Stimulated activated CD4-positive, alpha-beta T cell treated with anti-CD3 and anti-CD28 coated beads, Interleukin-1b, Interleukin-23, amount 100 ng/mL, for 1 hour (primary cell): ENCODE measurements around the gene ADAMTS7.
"Not testable (repeated sequence)": the region's sequence is repeated elsewhere in the genome, so short reads cannot be mapped to it uniquely, and the experiment has no call there.

Experiments used
- DNase-seq, 2 donors: peaks; one replicate each; pipeline ENCODE4 v3.0.0-alpha.2; 2020; ENCODE audit warnings: low read depth in 2 of 2

ADAMTS7 gene

GRCh38 chr15:78782402-78782801, 28.9 kb downstream of the ADAMTS7 start:
- not testable (repeated sequence) for DNase-seq

GRCh38 chr15:78781381-78781780, 29.9 kb downstream of the ADAMTS7 start:
- not testable (repeated sequence) for DNase-seq

DNA sequence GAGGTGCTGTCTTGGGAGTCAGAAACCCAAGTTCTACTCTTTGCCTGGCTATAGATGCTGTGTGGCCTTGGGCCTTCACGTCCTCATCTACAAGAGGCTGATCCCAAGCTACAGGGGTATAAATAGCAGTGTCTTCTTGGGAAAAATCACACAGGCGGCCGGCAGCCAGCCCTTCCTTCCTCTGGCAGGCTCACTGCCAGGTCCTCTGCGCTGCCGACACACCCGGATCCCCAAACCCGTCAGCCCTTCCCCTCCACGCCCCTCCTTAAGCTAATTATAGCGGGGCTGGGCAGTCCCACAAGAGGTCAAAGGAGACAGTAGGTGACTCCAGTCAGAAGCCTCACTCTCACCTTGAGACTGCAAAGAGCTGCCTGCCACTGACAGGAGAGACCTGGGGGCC, 31.3 kb downstream of the ADAMTS7 start:
- DNase-seq, result not testable (repeated sequence)

GRCh38 chr15:78779176-78779785, 32.0 kb downstream of the ADAMTS7 start:
- DNase-seq, result not testable (repeated sequence)

DNA sequence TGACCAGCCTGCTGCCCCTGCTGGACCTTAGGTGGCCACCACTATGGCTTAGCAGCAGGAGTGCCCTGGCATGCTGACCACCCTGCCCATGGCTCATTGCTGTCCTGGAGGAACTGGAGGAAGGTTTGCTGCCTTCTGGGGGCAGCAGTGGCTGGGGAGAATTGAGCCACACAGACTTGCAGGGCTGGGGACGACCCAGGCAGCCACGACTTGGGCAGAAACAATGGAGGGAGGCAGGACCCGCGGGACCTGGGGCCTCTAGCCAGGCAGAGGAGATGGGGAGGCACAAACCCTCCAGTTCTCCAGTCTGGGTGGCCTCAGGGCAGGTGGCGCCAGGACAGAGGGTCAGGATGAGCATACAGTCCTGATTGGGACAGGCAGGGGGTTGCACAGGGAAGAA, 32.8 kb downstream of the ADAMTS7 start:
- no peak for DNase-seq

- not testable (repeated sequence) for DNase-seq
Measured at GRCh38 chr15:78777953-78778345, 33.3 kb downstream of the ADAMTS7 start.

DNA sequence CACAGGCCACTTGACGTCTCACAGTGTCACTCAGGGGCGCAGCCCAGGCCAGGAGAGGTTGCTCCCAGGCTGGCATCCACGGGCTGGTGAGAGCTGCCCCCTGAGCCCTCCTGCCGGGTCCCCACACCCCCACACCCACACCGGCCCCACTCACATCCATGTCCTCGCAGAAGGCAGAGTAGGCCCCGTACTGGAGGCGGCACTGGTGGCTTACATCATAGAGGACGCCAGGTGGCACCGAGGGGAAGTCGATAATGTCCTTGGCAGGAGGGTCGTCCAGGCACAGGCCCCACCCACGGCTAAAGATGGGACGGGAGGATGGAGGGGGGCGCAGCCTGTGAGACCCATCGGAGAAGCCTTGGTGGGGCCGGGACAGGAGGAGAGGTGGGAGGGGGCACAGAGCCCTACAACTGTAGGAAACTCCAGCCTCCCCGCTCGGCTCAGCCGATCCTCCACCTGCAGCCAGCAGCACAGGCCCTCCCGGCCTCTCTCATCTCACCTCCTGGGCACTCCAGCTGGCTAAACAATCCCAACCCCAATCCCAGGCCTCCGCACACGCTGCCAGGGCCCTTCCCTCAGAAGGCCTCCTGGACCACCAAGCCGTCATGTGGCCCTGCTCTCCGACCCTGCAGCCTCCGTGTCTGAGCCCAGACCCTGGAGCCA, 33.8 kb downstream of the ADAMTS7 start:
- DNase-seq, result not testable (repeated sequence)

GRCh38 chr15:78776046-78776925, 35.0 kb downstream of the ADAMTS7 start:
- not testable (repeated sequence) for DNase-seq

GRCh38 chr15:78775472-78775871, 35.8 kb downstream of the ADAMTS7 start:
- no peak for DNase-seq

DNA sequence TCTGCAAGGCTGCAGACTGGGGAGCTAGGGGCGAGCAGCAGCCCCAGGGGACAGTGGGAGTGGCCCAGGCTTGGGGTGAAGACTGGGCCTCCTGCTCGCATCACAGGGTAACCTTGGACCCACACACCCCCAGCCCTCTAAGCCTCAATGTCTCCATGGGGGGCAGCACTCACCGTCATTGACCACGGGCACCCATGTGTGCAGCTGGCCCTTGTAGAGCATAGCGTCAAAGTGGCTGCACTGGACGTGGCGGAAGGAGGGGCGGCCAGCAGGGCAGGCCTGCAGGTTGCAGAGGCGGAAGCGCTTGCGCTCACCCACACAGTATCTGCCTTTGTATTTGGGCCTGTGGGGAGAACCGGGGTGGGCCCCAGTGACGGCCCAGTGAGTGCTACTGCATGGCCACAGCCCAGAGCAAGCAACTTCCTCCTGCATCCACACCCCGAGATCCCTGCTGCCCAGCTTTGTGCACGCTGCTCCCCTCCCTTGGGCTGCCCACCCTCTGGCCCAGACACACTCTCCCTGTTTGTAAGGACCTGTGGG, 36.7 kb downstream of the ADAMTS7 start:
- DNase-seq, result not testable (repeated sequence)

GRCh38 chr15:78773765-78774450, 37.4 kb downstream of the ADAMTS7 start:
- DNase-seq, result not testable (repeated sequence)

DNA sequence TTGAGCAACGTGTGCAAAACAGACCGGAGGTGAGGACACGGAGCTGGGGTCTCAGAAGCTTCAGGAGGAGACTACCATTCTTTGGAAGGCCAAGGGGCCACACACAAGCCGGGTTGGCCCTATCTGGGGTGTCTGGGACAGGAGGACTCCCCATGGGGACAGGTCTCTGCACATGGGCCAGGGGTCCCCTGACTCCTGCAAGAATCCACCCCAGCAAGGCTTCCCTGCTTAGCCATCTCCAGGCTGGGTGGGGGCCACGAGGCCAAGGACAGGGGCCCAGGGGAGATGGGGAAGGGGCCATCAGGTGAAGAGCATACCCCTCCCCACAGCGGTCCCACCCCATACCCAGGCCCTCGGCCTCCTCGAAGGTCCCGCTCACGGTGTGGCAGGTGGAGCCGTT, 38.5 kb downstream of the ADAMTS7 start:
- no peak for DNase-seq

GRCh38 chr15:78771436-78772000, 39.7 kb downstream of the ADAMTS7 start:
- DNase-seq, result not testable (repeated sequence)

DNA sequence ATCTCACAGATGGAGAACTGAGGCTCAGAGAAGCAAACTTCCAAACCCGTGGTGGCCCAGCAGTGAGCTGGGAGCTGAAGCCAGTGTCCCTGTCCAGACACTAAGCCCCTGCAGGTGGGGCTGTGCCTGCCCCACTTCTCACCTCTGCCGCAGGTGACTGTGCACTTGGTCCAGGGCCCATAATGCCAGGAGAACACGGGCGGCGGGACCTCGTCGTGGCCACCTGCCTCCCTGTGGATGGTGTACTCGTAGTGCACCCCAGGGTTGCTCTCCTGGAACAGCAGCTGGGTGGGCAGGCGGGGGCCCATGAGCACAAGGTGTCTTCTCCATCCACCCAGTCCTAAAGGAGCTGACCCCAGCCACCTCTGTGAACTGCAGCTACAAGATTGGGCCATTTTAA, 40.2 kb downstream of the ADAMTS7 start:
- not testable (repeated sequence) for DNase-seq

DNA sequence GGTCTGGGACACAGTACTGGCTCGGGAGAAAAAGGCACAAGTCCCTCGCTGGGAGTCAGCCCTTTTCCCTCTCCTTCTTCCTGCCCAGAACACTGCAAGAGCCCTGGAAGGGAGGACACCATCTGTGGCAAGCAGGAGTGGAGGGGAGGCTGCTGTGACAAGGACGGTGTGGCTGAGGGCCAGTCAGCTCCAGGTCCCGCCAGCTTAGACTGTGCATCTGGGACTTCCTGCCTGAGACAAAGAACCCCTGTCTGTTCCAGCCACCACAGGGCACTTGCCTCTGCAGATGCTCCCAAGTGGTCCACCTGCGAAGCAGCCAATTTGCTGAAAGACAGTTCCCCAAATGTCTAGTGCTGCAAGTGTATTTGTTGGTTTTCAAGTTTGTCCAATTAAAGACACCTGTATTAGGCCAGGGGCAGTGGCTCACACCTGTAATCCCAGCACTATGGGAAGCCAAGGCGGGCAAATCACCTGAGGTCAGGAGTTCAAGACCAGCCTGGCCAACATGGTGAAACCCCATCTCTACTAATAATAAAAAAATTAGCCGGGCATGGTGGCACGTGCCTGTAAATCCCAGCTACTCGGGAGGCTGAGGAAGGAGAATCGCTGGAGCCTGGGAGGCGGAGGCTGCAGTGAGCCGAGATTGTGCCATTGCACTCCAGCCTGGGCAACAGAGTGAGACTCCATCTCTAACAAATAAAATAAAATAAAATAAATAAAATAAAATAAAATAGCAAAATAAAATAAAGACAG, 41.6 kb downstream of the ADAMTS7 start:
- not testable (repeated sequence) for DNase-seq

DNA sequence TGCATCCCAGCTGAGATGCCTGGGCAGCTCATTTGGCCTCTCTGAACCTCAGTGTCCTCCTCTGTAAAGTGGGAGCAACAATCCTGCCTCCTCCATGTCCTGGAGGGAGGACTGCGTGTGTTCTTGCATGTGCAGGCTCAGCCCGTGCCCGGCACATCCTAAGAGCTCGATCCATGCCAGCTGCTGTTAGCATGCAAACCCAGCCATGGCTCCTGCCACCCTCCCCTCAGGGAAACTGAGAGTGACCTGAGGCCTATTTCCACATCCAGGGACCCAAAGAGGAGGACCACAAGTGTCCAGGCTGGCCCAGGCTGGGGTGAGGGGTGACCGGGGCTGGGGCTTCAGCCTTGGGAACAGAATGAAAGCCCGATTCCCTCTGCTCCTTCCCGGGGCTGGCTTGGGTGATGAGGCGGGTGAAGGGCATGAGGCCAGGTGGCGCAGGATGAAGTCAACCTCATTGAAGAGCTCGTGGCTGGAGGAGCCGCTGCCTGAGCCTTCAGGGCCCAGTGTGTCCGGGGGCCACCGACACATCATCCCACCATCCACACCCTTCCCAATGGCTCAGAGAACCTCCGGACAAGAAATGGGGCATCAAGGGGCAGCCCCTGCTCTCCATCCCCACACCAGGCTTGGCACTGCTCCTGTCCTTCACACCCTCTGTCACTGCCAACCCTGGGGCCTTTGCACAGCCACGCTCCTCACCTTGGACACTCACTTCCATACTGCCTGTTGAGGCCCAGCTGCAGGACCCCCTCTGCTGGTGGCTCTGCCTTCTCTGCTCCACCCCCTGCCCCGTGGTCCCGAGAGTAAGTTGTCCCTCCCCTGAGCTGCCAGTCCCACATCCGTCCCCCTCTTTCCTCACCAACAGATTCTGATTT, 42.5 kb downstream of the ADAMTS7 start:
- DNase-seq, result no peak

GRCh38 chr15:78768096-78768495, 43.2 kb downstream of the ADAMTS7 start:
- DNase-seq, result no peak

- DNase-seq, result no peak
Measured at GRCh38 chr15:78767331-78767951, 43.8 kb downstream of the ADAMTS7 start.

DNA sequence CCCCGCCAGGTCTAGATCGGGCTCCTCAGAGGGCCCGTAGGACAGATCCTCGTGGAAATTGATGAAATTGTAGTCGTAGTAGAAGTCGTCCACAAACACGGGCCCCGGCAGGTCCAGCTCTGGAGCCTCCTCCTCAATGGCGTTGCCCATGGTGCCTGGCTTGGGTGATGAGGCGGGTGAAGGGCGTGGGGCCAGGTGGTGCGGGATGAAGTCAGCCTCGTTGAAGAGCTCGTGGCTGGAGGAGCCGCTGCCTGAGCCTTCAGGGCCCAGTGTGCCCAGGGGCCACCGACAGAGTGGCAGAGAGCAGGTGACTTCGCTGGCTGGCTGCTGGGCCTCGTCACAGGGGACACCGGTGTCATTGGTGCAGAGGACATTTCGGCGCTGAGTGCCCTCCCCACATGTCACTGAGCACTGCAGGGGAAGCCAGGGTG, 44.6 kb downstream of the ADAMTS7 start:
- not testable (repeated sequence) for DNase-seq
